Stimulated activated CD4-positive, alpha-beta T cell treated with anti-CD3 and anti-CD28 coated beads, Interleukin-1b, Interleukin-23, amount 100 ng/mL, for 1 hour (primary cell): ENCODE measurements around the gene HNRNPR.
"Not testable (repeated sequence)": the region's sequence is repeated elsewhere in the genome, so short reads cannot be mapped to it uniquely, and the experiment has no call there.

Experiments used
- DNase-seq, 2 donors: peaks; one replicate each; pipeline ENCODE4 v3.0.0-alpha.2; 2020; ENCODE audit warnings: low read depth in 2 of 2

HNRNPR gene

DNA sequence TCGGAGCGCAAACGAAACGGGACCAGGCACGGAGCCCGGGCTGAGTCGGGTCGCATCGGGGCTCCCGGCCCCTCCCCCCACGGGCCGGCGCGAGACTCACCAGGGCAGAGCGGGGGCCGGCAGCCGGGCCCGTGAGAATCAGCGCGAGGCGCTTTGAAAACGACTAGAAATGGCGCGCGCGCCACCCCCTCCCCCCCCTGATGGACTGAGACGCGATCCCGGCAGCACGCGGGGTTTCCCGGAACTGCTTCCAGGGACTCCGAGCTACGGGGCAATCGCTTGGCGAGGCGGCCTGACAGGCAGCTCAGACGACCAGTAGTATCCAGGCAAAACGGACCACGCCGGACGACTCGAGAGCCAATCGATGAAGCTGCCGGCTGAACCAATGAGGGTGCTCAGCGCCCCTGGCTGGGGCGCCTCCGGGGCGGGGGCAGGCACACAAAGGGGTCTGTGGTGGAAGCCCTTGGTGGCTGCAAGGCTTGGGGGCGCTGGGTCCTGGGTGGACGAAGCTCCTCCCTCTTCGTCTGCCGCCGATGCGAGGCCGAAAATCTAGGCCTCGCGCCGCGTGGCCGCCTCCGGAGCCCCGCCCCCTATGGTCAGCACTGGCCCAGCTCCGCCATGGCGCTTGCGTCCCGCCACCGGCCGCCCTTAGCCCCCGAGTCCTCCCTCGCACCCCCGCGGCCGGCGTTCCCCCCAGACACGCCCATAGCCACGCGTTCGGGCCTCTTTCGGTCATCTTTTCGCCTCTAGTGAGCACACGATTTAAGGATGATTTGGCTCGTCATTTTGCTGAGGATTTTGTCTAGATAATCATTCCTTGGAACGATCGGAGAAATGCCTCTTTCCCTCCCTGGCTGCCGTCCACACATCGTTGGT, at the start of gene HNRNPR:
Gene HNRNPR, minus strand, starts transcription at position 174 of the 876 bp plus-strand sequence. CDS start 3,276 bp downstream, outside the sequence.
- DNase-seq = peak; percentile 94 to 99

DNA sequence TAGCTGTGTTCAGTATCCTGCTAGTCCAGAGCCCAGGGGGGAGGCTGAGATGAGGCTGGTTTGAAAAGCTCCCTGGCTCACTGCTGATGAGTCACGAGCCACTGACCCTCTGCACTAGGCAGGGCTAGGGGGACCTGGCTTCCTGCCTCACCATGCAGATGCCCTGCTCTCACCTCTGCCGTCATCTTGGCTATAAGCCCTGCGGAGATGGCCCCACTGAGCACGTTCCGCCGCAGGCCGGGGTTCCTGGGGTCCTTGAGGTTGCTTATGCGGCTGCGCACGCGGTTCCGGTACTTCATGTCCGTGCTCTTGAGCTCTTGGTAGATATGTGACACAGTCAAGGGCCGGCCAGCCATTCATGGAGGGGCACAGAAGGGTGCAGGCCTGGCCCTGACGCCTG, 49.6 kb upstream of the HNRNPR start:
- no peak for DNase-seq

DNA sequence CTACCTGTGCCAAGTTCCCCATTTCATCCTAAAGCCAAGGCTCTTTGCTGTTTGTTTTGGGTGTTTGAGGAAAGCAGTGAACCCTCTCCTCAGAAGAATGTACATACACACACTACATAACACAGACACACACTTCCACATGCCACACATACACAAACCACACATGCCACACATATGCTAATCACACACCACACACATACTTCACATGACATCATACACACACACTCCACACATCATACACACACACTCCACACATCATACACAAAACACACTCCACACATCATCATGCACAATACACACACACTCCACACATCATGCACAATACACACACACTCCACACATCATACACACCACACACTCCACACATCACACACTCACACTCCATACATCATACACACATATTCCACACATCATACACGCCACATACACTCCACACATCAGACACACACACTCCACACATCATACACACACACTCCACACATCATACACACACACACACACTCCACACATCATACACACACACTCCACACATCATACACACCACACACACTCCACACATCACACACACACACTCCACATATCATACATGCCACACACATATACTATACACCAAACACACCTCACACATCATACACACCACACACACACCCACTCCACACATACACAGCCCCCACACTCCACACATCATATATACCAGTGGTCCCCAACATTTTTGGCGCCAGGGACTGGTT, 48.2 kb upstream of the HNRNPR start:
- DNase-seq = no peak

DNA sequence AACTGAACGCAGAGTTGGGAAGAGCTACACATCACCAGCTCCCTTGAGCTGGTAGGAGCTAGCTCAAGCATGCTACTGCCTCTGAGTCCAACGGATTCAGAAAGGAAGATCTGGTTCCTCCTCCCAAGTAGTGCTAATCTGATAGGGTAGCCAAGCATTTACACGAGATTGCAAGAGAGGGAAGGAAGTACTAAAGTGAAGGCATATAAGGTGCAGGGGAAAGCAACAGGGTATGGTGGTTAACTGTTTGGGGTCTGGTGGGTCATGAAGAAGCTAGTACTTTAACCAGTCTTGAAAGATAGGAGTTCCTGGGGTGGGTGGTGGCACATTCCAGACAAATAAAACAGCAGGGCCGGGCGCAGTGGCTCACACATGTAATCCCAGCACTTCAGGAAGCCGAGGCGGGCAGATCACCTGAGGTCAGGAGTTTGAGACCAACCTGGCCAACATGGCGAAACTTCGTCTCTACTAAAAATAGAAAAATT, 45.8 kb upstream of the HNRNPR start:
- no peak for DNase-seq

DNA sequence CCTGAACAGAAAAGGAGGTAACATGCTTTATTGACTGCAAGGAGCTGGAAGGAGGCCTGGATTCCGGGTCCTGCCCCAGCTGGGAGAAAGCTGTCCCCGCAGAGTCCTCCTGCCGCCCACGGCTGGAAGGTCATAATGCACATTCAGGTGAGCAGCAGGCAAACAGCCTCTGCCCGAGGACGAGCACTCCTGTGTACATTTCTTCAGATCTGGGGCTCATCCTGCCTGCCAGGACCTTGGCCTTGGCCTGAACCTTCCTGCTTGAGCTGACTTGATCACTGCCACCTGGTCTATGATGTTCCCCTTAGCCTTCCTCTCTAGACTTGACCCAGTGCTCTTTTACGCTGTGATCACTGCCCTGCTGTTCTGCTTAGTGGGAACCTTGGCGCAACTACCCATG, 43.4 kb upstream of the HNRNPR start:
- DNase-seq = no peak

DNA sequence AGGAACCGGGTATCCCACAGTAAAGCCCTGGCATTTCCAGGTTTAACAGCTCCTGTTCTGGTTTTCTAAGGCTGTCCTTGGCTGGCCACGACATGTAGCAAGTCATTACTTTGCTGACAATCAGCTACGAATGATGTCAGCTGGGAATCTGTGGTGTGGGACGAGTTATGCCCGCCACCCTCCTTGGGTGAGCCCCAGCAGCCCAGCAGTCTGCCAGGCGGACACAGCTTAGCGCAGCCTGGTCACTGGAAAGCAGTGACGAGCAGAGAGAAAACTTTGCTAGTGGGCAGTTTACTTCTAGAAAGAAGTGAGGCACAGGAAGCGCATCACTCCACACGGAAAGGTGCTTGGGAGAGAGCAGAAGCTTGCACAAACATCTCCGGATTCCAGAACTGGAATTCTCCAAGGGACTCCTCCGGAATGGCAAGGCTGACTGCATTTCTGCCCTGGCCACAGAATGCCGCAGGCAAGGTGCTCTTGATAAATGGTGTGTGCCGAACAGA, 41.1 kb upstream of the HNRNPR start:
- DNase-seq = no peak

DNA sequence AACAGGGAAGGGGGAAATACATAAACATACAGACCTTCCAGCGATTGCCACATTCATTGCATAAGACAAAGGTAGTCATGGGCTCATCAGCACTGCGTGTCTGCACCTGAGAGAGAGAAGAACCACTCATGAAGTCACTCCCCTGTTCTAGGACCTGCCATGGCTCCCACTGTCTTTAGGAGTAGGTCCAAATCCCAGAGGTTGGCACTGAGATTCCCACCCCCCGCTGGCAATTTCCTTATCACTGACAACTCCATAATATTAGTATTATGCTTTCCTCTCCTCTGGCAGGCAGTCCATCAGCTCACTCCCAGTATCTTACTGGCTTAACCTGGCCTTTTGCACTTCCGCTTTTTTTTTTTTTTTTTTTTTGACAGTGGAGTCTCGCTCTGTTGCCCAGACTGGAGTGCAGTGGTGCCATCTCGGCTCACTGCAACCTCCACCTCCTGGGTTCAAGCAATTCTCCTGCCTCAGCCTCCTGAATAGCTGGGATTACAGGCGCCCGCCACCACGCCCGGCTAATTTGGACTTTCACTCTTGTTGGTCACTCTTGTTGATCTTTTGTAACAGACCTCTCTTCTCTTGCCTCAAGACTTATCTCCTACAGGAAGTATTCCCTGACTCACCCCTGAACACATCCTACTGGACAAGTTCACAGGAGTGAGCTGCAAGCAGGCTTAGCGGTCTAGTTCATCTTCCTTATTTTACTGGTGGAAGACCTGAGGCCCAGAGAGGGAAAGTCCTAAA, 40.4 kb upstream of the HNRNPR start:
- no peak for DNase-seq

DNA sequence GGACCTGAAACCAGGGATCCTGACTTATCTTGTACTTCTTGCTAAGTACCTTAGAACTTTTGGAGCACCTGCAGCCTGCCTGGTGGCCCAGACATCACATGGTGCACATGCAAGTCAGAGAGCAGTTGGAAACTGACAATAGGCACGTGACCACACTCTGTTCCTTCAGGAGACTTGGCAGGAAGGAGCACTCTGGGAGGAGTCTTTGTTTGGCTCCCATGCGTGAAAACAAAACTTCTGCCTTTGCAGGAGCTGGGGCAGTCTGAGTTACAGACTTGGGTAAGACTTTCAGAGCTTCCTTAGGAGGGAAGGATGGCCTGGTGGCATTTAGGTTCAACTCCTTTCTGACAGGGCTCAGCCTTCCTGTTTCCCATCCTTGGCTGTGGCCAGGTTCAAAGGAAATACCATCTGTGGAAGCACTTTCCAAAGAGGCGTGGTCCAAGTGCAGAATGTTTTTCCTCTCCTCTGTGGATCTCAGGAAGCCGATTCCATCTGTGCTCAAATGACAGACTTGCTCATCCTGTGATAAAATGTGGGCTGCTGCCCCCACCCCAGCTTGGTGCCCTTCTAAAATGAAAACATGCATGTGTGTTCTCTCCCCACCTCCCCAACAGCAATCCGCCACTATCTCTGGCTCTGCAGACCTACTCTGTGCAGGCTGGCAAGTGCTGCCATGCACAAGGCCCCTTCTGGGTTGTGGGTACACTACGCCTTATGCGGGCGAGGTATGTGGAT, 39.7 kb upstream of the HNRNPR start:
- DNase-seq = no peak

DNA sequence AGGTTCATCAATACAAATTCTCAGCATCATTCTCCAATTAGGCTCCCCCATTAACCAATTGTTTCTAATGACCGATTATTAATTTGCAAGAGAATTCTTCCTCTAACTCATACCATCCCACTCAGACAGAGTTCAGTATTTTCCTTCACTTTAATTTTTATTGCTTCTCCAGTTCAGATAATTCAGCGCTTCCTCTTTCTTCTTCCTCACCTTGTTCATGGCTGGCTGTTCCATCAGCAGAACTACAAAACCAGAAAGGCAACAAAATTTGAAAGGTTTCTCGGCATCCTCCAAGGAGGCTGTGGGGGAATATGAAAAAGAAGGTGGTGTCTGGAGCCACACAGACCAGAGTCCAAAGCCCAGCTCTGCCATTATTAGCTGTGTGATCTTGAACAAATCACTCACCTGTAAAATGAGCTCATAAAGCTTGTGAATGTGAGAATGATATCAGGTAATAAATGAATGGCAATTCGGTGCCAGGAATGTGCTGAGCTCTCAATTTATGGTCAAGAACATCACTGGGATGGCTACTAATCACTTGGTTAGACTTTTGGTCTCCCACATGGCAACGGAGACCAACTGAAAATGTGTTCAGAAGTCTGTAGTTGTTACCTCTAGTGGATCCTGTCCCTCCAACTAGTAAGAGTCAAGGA, 37.3 kb upstream of the HNRNPR start:
- DNase-seq = no peak

DNA sequence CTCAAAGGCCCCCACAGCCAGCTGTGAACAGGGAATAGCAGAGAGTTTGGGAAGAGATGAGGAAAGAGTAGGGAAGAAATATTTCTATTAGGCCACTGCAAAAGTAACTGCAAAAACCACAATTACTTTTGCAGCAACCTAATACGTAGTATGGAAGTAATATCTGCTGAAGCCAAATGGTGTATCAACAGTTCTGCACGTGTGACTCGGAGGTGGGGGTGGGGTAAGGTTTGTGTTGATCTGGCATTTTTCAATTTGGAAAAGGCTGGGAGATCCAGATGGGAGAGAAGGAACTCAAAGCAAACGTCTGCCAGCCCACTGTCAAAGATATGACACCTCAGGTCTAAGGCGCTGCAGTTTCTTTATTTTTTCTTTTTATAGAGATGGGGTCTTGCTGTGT, 36.6 kb upstream of the HNRNPR start:
- no peak for DNase-seq

DNA sequence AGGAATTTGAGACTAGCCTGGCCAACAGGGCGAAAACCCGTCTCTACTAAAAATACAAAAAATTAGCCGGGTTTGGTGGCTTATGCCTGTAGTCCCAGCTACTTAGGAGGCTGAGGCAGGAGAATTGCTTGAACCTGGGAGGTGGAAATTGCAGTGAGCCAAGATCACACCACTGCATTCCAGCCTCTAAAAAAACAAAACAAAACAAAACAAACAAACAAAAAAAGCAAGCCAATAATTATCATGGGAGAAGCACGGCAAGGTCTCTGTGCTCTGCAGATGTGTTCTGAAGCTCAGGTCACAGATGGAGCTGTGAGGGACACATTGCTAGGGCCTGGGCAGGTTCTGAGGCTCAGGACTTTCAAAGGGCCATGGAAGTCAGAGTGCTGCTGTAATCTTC, 36.2 kb upstream of the HNRNPR start:
- not testable (repeated sequence) for DNase-seq

DNA sequence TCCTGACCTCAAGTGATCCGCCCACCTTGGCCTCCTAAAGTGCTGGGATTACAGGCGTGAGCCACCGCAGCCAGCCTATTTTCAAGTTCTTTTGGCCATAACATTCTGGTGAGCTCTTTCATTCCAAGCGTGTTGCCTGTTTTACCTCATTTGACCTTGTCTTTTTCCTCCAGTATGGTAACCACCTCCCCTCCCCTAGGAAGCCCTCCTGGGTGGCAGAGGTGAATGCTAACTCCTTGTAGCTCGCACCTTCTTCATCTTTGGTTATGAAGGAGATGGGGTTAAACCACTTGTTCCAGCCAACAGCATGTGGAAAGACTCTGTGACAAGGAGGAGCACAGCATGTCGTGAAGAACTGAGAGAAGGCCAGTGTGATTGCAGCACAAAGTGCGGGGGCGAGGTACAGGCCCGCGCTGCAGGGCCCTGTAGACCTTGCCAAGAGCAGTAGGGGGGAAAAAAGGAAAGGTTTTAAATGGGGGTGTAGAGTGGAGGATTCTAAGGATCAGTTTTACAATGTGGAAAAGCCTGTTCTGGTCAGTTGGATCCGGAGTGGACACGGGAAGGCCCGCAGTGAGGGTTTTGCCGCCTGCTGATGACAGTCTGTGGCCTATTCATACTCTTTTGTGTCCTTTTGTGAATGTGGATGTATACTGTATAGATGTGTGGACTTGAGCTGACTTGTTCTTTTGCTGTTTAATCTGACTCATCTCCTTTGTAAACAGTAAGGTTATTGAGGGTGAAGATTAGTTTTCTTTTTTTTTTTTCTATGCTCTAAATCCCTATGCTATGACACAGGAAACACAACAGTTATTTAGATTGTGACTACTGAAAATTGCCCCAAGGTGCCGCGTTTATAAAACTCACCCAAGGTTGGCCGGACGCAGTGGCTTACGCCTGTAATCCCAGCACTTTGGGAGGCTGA, 33.1 kb upstream of the HNRNPR start:
- no peak for DNase-seq

DNA sequence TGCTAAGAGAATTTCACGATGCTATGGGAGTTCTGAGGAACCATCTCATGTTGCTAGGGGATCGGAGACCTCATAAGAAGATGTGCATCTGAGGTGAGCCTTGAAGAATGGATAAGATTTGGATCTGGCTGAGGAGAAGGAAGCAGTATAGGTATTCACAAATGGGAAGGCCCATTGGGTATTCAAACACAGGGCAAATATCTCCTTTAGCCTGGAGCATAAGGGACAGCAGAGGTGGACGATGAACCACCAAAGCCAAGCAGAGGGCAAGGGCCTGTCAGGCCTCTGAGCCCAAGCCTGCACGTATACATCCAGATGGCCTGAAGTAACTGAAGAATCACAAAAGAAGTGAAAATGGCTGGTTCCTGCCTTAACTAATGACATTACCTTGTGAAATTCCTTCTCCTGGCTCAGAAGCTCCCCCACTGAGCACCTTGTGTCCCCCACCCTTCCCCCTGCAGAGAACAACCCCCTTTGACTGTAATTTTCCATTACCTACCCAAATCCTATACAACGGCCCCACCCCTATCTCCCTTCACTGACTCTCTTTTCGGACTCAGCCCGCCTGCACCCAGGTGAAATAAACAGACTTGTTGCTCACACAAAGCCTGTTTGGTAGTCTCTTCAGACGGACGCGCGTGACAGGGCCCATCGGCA, 30.1 kb upstream of the HNRNPR start:
- DNase-seq = not testable (repeated sequence)

DNA sequence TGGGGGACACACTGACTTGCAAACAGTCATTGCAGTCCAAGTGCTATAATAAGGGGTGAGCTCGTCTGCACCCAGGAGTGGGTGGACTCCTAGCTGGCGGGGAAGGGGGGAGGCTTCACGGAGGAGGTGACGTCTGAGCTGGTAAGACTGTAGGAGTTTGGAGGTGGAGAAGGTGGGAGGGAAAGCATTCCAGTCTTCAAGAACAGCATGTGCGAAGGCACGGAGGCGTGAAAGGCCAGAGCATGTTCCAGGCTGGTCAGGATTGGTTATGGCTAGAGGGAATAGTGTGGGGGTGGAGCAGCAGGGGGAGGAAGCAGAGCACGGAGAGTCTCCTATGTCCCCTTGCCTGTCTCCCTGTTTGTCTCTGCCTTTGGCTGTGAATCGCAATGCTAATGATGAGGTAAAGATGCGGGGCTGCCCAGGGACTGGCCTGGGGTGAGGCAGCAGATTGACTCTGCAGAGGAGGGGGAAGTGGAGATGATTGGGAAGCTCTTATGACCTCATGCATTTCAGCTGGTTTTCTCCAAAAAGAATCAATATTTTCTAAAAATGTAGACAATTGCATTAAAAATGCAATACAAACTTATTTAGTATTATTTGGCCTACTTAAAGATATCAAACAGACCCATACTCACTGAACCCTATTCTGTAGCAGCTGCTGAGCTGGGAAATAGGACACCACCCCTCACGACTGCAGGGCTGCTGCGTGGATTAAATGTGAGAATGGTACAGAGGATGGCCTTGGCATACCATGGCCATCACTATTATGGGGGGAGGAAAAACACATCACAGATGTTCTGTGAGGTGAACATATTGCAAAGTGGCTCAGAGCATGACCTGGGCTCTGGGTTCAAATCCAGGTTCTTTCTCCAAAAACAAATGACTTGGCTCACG, 28.1 kb upstream of the HNRNPR start:
- DNase-seq = no peak

DNA sequence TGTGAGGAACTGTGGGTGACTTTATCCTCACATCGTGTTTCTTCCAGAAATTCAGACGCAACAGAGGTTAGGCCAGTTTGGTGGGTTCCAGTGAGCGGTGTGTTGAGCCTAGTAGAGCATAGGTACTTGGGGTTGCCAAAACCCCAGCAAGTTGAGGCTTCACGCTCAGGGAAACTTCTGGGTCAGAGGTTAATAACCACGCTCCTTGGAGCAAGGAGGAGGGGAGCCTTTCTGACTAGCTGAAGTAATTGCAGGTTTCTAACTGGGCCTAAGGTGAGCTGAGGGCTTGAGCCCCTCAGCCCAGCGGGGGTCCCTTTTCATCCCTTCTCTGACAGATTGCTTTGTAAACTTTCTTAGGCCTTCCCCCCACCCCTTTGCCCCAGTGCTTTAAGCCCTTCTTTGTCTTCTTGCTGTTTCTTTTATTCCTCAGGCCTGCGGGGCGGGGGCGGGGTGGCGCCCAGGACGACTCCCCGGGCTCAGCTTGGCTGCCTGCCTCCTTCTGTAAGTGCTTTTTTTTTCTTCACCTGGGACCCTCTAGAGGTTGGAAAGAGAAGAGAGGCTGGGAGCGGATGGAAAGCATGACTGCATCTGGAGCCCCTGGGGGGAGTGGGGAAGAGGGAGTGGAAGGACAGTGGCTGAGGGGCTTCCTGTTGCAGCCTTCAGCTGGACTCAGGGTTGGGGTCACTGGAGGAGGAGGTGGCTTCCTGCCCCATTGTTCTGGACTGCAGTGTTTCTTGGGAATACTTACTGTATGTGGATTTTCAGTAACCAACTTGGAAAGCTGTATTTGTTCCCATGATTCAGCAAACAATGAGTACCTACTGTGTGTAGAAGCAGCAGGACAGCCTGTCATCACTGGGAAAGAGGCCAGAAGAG, 26.9 kb upstream of the HNRNPR start:
- DNase-seq = no peak

DNA sequence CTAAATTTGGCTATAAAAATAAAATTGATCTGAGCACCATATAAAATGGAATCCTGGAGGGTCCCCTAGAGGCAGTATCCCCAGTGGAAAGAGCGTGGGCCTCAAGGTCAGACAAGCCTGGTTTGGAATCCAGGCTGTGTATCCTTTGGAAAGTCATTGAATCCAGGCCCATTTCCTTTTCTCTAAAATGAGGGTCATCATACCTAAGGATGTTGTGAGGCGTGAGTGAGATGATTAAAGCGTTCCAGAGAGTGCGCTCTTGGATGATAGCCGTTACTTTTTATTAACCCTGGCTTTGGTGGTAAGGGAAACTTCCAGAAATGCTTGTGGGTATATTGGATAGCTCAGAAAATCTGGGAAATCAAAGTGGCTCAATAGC, 26.2 kb upstream of the HNRNPR start:
- DNase-seq = no peak
